Kidney tubule cell (primary cell): ENCODE measurements around the gene UPF1.
A peak's percentile ranks its signal among the peaks of the same experiment; 100 is the strongest.

ENCODE experiments used
- DNase-seq: peaks from one replicate; pipeline ENCODE4 v3.0.0-alpha.2; 2018; ENCODE audit warnings: low spot score

The UPF1 gene

GRCh38 chr19:18875726-18876125 lies 44.0 kb downstream of the UPF1 start:
- DNase-seq = no peak

- DNase-seq = no peak
These were observed 45.1 kb downstream of the UPF1 start for GRCh38 chr19:18876865-18877264.

- no peak for DNase-seq
These were observed 46.5 kb downstream of the UPF1 start for GRCh38 chr19:18878058-18878797.

- DNase-seq = no peak
These were observed 47.3 kb downstream of the UPF1 start for GRCh38 chr19:18878858-18879578.

GRCh38 chr19:18879579-18880373 lies 48.0 kb downstream of the UPF1 start:
- peak; percentile 20 for DNase-seq

- DNase-seq = no peak
These were observed 49.7 kb downstream of the UPF1 start for GRCh38 chr19:18881491-18881890.

GRCh38 chr19:18883526-18884304 lies 52.0 kb downstream of the UPF1 start:
- DNase-seq = no peak

GRCh38 chr19:18886972-18887371 lies 55.2 kb downstream of the UPF1 start:
- no peak for DNase-seq

- no peak for DNase-seq
These were observed 58.4 kb downstream of the UPF1 start for GRCh38 chr19:18889949-18890745.

- DNase-seq = no peak
These were observed 62.0 kb downstream of the UPF1 start for GRCh38 chr19:18893587-18894253.

GRCh38 chr19:18894254-18895037 lies 62.7 kb downstream of the UPF1 start:
- DNase-seq = no peak

GRCh38 chr19:18895038-18895823 lies 63.5 kb downstream of the UPF1 start:
- peak; percentile 67 for DNase-seq

GRCh38 chr19:18895824-18896341 lies 64.1 kb downstream of the UPF1 start, which contains the start of gene CERS1:
Gene CERS1, minus strand, starts transcription at chr19:18896158. Its CDS starts 86 bp downstream, at chr19:18896072.
- DNase-seq = peak; percentile 18

GRCh38 chr19:18896421-18896841 lies 64.7 kb downstream of the UPF1 start:
- no peak for DNase-seq

- no peak for DNase-seq
These were observed 65.6 kb downstream of the UPF1 start for GRCh38 chr19:18897094-18898029.

- DNase-seq = no peak
These were observed 66.4 kb downstream of the UPF1 start for GRCh38 chr19:18898081-18898606.
